ENCODE data around the gene AATK.
A peak's percentile ranks its signal among the peaks of the same experiment; 100 is the strongest.

Gene AATK

DNA sequence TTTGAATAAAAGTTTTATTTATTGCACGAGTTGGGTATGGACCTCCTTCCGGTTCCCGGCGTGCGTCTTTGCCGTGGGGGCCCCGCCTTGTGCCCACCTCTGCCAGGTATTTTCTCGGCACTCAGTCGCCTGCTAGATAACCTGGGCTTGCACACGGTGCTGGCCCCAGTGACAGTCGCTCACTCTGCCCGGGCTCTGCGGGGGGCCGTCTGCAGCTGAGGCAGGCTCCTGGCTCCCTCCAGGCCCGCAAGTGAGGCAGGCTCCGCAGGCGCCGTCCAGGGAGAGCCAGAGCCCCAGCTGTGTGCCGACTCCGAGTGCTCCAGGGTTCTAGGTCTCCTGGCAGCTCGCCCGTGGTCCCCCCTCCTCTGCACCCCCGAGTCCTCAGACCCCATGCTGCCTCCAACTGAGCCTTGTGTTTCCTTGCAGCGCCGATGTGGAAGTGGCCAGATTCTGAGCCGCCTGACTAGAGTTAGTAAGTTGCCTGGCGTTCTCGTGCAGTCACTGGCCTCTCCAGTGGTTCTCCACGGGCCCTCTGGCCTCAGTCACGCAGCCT is 55.5 kb downstream of the AATK start:
- DNase-seq, result no peak

DNA sequence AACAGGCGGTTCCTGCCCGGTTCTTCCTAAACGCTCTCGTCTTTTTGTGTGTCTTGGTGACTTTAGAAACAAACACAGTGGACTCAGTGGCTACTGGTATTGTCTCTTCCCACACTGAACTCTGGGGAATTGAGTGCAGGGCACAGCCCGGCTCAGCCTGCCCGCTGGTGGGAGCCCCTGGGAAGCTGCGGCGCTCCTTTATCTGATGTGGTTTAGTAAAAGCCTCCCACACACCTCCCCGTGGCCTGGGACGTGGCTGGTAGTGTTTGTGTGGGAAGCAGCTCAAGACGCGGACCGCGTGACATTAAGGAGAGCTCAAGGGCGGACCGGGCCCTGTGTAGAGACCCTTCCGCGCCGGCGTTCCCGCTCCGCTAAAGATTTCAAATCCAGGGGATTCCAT is 56.1 kb downstream of the AATK start:
- no peak for DNase-seq

DNA sequence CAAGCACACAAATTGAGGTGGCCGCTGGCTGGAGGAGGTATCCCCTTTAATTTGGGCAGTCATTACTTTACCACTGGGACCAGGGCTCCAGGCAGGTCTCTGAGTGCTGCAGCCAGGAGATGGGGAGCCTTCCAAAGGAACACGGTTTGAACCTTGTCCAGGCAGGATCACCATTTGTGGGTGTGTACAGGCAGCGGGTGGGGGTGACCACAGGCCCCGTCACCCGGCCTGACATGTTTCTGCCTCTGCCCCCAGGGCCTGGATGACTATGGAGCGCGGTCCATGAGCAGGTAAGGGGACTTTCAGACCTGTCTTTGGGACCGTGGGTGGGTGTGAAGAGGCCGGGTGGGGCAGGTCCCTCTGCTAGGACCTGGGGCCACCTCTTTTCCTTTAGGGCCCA is 57.8 kb downstream of the AATK start:
- no peak for DNase-seq

DNA sequence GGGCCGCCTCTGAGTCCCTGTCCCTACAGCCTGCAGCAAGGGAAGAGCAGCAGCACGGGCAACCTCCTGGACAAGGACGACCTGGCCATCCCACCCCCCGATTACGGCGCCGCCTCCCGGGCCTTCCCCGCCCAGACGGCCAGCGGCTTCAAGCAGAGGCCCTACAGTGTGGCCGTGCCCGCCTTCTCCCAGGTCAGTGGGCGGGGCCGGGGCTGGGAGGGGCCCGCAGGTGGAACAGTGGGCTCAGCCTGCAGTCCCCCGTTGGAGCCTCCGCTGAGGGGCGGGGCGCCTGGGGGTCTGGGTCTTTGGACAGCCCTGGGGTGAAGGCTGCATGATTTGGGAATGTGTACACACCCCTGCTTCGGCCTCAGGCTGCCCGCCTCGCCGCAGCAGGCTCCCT is 59.3 kb downstream of the AATK start:
- DNase-seq, result no peak

DNA sequence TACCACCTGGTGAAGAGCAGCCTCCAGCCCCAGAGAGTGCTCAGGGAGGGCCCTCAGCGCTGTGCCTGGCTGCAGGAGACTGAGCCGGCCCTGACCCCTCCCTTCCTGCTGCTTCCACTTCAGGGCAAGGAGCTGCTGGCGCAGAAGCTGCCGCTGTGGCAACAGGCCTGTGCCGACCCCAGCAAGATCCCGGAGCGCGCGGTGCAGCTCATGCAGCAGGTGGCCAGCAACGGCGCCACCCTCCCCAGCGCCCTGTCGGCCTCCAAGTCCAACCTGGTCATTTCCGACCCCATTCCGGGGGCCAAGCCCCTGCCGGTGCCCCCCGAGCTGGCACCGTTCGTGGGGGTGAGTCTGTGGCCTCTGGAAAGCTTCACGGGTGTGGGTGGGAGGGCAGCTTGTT is 62.6 kb downstream of the AATK start:
- no peak for DNase-seq

DNA sequence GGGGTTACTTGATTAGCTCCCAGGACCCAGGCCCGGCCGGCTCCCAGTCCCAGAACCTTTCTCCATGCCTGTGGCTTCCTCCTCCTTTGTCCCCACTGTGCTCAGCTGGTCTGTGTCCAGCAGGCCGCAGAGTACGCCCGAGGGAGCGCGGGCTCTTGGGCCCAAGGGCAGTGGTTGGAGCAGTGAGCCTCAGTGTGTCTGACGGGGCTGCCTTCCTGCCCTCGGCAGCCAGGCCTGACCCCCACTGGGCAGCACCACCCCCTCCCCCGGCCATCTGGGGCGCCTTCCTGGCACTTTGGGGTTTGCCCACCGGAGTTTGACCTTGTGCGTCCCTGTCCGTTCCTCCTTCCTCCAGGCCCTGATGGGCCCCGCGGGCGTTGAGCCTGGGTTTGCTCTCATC is 63.2 kb downstream of the AATK start:
- no peak for DNase-seq

DNA sequence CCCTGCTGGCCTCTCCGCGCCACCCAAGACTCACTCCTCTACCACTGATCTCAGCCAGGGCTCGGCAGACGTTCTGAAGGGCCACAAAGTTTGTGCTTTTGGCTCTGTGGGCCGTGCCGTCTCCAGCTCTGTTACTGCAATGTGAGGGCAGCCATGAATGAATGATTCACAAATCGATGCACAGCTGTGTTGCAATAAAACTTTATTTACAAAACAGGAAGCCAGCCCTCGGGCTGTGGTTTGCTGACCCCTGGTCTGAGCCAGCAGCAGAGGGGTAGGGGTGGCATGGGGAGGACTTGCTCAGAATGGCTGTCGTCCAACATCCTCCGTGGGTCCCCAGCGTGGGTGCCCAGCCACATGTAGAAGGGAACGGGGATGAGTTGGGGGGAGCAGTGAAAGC is 63.7 kb downstream of the AATK start:
- no peak for DNase-seq

DNA sequence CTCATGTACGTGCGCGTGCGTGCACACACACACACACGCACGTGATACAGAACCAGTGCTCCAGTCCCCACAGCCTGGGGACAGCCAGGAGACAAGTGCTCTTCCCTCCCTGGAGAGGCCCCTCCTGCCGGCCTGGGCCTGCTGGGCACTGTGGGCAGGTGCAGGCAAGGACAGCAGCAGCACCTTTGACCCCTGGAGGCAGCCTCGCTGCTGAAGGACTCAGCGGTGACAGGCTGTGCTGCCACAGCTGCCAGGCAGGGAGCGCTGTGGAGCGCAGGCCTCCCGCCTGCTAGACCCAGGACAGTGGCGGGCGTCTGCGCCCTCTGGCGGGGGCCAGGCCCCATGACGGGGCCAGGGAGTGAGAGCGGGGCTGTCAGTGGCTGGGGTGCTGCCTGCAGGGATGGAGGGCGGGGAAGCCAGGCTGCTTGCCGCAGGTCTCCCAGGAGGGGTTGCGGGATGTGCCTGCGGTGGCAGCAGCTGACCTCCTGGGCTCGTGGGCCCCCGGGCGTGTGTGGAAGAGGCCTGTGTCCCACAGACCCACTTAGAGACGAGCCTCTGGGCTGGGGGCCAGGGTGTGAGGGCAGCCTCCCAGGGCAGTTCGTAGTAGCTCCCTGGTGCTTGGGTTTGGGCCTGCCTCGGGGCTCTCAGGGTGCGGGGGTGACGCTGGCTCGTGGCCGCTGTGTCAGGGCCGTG is 64.3 kb downstream of the AATK start:
- DNase-seq, result peak; percentile 89

DNA sequence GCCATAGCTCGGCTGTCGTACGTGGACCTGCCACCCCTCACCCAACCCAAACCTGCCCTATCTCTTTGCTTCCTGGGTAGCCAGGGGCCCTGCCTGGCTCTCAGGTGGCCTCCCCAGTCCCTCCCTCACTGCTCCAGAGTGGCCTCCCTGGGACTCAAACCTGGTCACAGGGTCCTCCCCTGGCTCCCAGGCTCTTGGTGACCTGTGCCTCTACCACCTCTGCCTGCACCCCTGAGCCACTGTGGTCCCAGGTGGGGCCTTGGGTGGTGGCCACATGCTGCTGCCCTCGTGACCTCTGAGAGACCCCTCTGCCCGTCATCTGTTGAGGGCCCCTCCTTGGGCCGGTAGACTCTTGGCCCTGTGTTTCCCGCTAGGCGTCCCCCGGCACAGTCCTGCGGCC is 65.4 kb downstream of the AATK start:
- no peak for DNase-seq

DNA sequence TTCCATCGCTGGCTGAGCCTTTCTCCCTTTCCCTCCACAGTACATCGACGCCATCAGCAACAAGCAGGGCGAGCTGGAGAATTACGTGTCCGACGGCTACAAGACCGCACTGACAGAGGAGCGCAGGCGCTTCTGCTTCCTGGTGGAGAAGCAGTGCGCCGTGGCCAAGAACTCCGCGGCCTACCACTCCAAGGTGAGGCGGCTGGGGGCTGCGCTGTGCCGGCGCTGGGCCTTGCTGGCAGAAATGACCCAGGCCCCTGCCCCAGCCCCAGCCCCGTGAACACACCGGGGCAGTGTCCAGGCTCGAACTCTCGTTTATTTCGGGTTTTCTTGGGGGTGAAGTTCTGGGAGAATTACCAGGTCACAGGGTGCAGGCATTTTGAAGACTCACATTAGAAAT is 66.1 kb downstream of the AATK start:
- no peak for DNase-seq

DNA sequence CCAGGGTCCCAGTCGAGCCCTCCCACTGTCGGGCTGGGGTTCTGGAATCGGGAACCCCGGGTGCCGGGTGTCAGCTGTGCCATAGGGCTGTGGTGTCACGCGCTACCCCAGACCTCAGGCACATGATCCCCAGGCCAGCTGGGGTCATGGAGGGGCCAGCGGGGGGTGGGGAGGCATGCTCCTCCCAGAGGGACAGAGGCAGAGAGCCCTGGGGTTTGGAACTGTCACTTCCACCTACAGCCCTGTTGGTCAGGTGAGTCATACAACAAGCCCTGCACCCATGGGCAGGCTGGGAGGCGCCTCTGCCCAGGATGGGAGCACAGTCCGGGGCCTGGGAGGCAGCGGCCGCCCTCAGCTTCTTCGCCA is 68.1 kb downstream of the AATK start:
- DNase-seq, result no peak

DNA sequence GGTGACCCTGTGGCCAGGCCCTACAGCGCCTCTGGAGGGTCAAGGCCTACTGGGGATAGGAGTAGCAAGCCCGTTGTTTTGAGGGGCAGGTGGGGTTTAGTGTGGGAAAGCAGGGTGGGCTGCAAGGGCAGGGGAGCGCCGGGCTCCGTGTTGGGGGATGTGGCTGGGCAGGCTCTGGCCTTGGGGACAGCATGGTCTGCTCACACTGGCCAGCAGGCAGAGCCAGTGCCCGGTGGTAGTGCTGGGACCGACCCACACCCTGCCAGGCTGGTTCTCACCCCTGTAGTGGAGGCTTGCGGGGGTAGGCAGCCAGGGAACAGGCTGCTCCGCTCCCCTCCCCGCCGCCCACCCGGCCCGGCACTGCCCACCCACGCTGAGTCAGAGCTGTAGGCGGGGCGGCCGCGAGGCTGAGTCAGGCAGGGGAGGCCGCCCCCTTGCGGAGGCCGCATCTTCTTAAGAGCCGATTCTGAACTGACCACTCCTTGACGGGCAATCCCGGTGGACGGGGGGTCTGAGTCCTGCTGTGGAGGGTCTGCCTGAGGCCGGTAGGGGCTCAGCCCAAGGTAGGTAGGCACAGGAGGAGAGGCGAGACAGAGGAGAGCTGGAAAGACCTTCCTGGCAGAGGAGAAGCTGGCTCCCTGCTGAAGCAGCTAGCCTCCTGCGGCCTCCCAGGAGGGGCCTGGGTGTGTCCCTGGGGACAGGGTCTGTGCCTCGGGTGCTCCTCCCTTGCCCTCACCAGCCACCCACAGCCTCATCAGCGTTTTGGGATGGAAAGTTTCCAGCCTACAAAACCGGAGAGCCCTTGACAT is 68.7 kb downstream of the AATK start:
- DNase-seq, result no peak

DNA sequence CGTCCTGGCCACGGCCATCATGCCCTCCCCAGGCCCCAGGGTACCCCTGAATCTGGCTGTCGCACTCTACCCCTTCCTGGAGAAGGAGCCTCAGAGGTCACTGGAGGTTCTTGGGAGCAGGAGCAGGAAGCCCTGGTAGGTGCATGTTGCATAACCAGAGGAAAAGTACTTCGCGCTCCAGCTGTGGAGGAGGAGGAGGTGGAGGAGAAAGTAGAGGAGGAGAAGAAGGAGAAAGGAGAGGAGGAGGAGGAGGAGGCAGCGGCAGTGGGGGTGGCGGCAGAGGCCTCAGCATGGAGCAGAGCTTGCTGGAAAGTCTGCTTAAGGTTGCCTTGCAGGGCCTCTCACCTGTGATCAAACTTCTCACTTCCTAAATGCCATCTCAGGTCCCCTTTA is 69.3 kb downstream of the AATK start:
- DNase-seq, result no peak

DNA sequence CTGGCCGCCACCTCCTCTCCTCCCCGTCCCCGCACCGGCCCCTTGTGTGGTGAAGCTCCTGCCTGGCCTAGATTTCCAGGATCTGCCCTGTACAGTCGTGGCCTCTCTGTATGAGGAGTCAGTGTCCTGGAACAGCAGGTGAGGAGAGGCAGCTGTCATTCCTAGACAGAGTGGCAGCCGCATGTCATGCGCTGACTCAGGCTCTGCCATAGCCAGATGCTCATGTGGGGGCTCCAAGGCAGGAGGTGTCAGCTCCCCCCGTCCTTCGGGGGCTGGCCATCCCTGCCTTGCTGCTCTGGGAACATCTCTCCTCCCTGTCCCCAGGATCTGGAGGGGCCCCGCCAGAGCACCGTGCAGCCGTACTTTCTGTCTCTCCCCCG is 70.6 kb downstream of the AATK start:
- DNase-seq, result no peak

DNA sequence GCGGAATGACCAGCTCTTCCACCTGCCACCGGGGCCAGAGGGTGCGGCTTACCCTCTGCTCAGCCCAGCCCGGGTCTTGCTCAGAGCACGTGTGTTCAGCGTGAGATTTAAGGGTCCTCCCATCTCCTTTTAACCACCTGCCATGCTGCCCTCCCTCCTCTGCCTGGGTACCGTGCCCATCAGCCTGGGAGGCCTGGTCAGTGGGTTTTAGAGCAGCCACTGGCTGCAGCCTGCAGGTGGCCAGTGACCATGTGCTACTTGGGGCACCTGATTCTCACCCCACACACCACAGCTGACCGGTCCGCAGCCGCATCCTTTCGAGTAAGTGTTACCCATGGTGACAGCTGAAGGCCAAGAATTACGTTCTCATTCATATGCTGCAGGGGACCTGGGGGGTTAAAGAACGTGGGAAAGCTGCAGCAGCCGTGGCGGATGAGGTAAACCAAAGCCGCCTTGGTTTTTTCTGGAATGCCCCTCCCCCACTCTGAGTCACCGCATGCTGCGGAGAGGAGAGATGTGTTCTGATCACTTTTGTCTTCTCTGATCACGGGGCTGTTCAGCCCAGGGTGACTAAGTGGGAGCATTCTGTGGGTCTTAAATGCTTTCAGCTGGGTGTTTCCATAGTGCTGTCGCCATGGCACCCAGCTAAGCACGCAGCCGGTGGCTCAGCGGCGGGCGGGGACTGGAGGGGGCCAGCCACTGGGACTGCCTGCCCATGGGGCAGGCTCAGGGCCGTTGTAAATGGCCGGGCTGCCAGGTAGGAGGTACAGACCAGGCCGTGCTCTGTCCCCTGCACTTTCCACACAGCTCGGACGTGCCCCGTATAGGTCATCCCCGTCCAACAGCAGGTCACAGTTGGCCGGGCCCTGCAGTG is 71.3 kb downstream of the AATK start:
- peak; percentile 97 for DNase-seq

DNA sequence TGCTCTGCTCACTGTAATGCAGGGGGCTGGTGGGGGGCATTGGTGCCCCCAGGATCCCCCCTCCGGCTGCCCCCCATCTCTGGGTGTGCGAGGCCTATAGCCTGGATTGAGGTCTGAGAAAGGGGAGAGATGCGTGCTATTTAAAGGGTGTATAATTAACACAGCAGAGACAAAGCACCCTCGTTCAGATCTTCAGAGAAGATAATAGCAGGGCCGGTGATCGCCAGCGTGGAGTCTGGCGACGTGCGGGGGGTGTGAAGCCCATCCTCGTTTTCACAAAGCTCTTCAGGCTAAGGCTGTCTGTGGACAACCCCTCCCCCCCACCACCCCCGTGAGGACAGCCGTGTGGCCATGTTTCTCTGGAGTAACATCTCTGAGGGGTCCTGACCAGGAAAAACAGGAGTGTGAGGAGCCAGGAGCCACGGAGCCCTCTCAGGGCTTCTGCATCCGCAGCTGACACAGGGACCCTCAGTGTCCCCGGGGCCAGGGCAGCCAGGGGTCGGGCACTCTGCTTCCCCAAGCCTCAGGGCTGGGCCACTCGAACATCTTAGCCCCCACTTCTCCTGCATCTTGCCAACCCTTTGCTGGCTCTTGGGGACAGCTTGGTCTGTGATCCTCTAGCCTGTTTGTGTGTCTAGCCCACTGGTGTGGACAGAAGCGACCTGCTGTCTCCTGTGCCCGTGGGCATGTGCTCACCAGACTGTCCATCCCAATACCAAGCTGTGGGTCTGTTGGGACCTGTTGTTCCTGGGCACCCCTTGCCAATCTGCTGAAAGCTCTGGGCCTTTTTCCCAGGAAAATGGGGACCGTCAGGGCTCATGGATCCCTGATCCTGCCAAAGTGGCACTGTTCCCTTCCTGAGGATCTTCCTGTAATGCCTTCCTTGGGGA is 72.2 kb downstream of the AATK start:
- DNase-seq, result no peak

DNA sequence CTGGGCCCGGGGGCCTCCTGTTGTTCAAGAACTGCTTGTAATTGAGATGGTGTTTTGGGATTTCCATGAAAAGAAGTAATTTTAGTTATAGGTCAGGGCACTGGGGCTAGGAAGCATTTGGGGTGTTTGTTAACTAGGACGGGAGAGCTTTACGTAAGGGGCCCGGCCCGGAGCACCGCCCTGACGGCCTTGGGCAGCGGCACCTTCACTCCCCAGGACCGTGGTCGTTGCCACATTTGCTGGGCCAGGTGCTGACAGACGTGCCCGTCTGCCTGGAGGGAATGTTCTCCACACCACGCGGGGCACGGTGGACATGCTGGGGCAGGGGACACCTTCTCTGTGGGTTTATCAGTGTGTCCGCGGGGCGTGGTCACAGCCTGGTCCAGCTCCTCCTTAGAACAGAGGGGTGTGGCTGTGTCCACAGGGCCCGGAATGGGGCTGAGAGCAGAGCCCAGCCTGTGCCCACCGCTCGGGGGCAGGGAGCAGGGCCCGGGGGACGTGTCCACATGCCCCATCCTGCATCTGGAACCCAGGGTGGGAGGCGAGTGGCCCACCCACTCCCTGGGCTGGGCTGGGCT is 73.4 kb downstream of the AATK start:
- no peak for DNase-seq

DNA sequence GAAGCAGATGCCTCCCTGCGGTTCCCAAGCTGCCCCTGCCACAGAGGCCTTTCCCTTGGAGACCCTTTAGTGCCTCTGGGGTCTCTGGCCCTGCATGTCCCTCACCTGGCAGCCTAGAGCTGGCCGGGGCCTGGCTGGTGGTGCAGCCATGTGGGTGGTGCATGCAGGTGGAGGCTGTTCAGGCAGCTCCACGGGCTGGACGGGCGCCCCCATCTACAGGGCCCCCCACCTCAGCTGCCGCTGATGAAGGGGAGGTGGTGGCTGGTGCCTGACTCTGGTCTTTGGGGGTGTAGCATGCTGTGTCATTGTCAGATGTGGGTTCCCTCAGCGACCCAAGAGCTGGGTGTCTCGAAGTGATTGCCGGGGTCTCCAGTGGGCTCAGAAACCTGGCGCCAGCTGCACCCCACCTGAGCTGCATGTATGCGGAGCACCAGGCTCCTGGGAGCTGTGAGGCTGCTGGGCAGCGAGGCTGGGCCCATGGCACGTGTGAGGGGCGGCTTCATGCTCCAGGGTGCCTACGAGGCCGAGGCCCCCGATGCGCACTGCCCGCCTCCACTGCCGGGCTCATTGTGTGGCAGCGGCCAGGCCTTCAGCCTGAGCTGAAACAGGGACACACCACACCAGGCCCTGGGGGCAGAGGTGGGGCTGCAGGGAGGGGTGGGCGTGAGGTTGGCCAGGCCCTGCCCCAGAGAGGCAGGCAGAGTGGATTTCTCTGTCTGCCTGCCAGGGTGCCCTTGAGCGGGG is 74.1 kb downstream of the AATK start:
- DNase-seq, result no peak

DNA sequence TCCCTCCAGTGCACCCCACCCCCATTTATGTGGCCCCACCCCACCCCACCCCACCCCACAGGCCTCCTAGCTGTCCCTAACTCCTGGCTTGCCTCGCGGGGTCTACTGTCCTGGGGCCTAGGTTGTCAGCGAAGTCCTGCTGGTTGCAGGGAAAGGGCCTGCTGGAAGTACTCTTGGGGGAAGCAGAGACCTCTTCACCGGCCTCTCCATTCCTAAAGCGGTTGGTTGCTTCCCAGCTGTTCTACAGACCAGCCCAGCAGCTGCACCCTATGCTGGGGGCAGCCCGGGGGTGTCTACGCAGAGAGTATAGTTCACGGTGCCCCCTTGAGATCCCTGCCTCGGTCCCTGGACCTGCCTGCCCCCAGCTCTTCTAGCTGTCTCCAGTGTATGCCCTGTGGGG is 74.9 kb downstream of the AATK start:
- no peak for DNase-seq

DNA sequence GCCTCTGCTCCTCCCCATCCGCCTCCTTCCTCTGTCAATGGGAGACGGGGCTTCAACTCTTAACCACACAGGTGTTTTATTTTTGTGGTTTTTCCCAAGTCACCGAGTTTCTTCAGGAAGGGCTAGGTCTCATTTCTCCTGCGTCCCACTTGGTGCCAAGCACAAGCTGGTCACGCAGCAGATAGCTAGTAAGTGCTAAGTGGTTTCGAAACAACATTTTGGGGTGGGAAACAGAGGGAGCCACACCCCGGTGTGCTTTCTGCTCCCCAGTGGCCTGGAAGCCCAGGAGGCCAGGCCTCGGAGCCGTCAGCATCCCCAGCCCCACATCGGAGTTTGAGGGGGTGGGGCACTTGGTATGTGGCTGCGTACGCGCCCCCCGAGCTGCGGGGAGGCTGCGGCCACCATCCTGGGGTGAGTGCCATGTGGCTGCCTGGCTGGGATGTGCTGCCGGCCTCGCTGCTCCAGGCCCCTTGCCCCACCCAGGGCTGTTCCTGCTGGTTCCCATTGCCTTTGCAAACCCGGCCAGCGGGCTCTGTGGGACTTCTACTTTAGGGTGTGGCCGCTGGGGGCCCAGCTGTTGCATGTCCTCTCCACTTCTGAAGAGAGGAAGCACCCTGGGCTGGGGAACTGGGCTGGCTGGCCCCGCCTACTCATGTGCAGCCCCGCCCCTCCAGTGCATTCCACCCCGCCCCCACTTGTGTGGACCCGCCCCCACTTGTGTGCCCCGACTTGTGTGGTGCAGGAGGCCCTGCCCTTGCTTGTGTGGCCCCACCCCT is 75.5 kb downstream of the AATK start:
- no peak for DNase-seq
